Endothelial cell of hepatic sinusoid (primary cell): Measurements from ENCODE around the gene SNAPIN.
"Not testable (repeated sequence)": the region's sequence is repeated elsewhere in the genome, so short reads cannot be mapped to it uniquely, and the experiment has no call there.

ENCODE experiments used
- in situ Hi-C: cut with HindIII; loops from 2 replicates; pipeline ENCODE4 v1.10.0; 2017; ENCODE audit warnings: low sequenced_read_pairs

The SNAPIN gene

DNA sequence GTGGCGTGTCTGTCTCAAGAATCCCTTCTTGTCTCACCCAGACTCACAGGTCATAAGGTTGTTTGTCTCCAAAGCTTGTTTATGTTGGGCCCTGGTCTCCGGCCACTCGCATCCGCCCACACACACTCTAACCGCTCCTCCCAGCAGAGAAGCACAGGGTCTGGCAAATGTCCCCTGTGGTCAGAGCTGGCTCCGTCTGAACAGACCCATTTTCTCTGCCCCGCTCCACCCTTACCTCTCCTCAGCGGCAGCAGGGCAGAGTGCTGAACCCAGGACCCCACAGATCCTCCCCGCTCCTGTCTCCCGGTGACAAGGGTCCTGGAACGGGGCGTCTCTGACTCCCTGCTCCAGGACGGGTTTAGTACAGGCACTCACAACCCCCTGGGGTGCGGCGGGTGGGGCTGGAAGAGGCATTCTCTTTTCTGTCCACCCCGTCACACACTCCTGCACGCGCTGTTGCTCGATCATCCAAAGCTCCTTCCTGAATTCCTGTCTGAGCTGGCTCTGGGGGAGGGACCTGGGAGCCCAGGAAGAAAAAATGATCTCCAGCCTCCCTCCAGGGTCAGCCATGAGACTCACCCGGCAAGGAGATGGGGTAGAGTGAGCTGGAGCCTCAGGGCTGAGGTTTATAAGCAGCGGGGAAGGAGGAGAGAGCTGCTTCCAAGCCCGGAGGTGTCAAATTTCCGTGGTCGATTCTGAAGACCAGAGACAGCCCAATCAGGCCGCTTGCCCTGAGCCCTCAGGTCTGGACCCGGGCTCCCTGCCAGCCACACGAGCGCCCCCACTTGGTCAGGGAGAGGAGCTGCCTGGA, 31.4 kb upstream of the SNAPIN start, which contains the start of gene S100A13:
TSS of gene S100A13 (minus strand) at position 602 of the 811 bp plus-strand sequence. CDS start 1,033 bp downstream, outside the sequence.
- in situ Hi-C loops, result no loop called here

DNA sequence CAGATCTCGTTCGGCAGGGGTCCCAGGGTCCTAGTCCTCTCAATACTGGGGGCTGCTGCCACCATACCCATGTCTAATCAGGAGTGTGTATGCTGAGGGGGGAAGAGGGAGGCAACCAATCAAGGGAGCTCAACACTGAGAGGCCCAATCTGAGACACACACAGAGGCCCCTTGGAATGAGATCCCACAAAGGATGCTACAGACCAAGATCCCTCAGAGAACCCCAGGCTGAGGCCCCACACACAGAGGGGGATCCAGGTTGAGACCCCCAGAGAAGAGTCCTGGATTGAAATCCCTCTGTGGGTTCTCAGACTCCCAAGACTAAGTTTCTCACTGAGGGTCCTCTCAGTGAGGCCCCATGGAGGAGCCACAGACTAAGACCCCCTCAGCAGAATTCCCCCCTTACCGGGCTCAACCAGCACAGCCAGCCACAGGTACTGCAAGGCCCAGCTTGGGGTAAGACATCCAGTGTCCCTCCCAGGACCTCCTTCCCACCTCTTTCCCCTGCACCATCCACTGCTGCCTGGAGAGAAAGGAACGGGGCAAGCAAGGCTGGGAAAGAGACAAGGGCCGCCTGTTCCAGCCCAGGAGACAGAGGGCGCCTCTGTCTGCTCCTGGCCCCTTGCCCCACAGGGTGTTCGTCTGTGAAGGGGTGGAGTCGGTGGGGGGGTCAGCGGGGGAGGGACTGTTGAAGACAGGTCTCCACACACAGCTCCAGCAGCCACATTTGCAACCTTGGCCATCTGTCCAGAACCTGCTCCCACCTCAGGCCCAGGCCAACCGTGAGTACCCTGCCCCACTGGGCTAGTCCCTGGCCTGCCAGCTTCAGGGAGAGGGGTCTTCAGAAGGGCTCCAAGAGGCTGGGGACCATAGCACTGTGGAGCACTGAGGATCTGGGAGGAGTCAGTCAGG, 30.5 kb upstream of the SNAPIN start, which contains the start of gene S100A1:
TSS of gene S100A1 (plus strand) at position 720 of the 912 bp plus-strand sequence. CDS start 2,088 bp downstream, outside the sequence.
- in situ Hi-C loops, result no loop called here

DNA sequence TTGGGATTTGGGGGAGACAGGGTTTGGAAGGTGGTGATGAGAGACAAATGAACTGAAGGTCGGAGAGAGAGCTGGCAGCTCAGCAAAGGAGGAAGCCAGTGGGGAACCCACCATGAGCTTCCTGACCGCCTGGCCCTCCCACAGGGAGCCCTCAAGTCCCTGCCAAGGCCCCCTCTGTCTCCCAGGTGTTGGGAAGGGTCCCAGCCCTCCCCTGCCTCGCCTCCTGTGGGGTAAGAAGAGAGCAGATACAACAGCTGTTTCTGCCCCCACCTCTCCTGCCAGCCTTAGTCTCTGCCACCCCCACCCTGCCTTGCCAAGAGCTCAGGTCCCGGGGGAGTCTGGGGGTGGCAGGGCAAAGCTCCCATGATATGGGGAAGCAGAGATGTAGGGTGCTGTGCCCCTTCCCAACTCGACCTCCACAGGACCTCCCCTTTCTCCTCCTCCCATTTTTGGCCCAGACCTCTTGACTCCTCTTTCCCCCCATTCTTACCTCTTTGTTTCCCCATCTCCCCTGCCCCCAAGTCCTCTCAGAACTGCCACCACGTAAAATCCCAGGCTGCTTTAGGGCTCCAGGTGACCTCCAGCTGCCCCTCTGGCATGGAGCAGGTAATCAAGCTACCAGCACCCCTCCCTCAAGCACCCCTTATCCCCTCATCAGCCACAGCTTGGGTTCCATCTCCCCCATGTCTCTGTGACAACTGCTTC, 29.7 kb upstream of the SNAPIN start:
- in situ Hi-C loops, result no loop called here

DNA sequence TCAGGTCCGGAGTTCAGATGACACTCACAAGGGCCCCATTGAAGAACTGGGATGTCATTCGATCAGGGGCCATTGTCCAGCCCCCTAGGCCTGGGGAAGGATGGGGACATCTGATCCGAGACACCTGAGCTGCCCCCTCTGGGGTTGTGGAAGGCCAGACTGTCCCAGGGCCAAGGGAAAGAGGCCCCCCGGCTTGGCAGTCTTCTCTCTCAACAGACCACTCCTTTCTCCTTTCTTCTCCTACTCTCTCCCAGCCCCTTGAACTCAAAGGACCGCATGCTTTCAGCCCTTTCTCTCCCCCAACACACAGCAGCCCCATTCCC, 29.2 kb upstream of the SNAPIN start:
- in situ Hi-C loops, result no loop called here

DNA sequence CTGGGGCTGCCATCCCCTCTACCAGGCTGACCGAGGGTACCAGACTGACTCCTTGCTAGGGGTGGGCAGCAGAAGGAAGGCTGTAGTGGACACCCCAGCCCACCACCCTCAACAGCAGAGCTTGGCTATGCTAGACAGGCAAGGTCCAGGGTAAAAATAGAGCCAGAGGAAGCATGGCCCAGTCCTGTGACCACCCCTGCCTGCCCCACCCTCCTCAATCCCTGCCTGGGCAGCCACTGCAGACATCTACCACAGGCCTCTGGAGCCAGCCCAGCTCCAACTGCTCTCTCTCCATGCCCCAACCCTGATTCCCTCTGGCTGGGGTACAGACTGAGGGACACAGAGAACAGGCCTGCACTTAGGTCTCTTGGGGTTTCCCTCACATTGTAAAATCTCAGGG, 28.5 kb upstream of the SNAPIN start:
- in situ Hi-C loops, result no loop called here

DNA sequence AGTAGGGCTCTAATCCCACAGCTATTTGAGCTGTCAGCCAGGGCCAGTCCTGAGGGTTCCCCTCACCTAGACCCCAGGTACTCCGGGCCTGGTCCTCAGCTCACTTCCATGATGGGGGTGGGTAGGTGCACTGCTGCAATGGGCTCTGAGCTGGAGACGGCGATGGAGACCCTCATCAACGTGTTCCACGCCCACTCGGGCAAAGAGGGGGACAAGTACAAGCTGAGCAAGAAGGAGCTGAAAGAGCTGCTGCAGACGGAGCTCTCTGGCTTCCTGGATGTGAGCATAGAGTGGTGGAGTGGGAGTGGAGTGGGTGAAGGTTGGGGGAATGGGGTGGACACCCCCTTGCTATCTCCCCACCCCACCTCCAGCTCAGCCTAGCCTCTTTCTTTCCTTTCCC, 28.1 kb upstream of the SNAPIN start:
- in situ Hi-C loops, result no loop called here

DNA sequence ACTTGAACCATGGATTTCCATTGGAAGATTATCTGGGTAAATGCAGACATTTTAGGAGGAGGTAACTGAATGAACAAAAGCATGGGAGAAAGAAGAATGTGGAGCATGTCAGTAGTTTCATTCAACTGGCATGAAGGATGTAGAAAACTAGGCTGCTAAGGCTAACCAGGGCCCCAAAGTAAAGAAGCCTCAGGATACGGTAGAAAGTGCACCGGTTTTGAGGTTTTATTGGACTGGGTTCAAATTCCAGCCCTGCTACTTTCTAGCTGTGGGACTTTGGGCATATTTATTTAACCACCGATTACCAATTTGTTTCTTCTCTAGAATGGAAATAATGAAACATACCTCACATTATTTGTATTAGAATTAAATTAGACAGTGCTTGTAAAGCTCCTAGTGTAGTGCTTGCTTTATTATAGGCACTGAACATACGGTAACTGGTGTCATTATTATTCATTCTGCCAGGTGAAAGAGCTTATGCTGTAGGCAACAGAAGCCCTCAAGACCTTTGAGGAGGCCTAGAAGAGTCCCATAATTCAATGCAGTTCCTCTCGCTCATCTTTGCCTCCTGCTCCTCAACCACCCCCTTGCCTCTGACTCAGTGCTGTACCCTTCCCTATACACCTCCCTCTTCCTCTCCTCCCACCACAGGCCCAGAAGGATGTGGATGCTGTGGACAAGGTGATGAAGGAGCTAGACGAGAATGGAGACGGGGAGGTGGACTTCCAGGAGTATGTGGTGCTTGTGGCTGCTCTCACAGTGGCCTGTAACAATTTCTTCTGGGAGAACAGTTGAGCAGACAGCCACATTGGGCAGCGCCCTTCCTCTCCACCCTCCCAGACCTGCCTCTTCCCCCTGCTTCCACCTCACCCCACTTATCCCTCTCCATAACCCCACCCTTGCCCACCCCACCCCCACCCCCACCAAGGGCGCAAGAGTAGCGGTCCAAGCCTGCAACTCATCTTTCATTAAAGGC, 27.2 kb upstream of the SNAPIN start:
- in situ Hi-C loops, result no loop called here

DNA sequence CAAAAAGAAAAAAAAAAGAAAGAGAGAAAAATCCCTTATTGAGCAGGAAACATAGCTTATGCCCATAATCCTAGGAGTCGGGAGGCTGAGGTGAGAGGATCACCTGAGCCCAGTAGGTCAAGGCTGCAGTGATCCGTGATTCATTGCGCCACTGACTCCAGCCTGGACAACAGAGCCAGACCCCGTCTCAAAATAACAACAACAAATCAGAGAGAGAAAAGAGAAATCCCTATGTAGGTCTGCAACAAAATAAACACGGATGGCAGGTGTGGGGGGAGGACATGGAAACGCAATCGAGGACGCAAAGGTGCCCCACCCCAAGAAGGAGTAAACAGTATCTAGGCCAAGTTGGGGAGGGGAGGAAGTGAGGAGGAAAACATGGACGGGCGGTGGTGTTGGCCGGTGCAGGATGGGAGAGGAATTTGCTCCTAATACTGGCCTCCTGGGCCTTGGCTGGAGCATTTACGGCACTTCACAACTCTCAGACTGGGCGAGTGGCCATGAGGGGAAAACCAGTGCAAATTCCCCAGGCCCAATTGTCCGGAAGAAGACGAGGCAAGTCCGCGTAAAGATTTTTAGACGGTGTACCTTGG, 25.2 kb upstream of the SNAPIN start:
- in situ Hi-C loops, result no loop called here

DNA sequence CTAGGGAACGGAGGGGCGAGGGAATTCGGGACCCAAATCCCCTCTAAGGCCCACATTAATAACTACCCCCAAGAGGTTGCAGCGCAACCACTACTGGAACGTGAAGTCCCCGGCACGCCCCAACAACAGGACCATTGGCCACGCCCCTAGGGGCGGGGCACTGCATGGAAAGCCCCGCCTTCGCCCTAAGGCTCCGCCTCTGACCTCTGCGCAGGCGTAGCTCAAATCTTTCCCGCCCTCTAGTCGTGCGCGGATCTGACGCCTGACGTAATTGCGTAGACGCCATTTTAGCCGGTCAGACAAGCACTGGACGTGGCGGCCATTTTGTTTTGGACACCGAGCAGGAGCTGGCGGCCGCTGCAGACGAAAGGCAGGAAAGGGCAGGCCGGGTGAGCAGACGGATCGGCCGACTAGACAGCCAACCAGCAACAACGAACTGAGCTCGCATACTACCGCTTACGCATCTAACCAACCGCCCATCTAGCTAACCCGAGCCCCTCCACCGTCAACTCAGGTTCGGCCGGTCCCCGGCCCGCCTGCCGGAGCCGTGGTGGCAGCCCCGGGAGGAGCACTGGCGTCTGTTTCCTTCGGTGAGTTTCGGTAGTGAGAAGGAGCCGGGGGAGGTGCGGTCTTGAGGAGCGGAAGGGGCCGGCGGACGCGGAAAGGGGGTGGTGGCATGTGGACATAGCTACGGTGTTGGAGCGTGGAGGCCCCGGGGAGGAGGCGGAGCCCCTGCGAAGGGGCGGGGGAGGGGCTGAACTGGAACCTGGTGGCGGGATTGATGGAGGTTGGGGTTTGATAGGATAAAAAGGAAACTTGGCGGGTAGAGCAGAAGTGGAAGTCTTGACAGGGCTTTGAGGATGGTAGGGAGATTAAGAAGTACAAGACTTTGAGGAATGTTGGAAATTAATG, 24.5 kb upstream of the SNAPIN start, which contains the start of gene CHTOP:
TSS of gene CHTOP (plus strand) at position 313 of the 912 bp plus-strand sequence. CDS start 2,523 bp downstream, outside the sequence.
- in situ Hi-C loops, result no loop called here

DNA sequence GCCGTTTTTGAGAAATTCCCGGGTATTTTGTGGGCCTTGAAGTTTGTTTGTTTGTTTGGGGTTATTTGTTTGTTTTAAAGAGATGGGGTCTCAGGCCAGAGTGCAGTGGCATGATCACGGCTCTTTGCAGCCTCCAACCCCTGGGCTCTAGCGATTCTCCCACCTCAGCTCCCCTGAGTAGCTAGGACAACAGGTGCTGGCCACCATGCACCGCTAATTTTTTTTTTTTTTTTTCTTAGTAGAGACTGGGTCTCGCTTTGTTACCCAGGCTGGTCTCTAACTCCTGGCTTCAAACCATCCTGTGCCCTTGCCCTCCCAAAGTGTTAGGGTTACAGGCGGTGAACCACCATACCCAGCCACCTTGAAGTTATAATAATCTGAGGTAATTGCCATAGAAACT, 22.6 kb upstream of the SNAPIN start:
- in situ Hi-C loops, result loop anchor here (5.0 kb wide), 1 partner anchor 74 kb away; no protein-coding TSS in a partner anchor

DNA sequence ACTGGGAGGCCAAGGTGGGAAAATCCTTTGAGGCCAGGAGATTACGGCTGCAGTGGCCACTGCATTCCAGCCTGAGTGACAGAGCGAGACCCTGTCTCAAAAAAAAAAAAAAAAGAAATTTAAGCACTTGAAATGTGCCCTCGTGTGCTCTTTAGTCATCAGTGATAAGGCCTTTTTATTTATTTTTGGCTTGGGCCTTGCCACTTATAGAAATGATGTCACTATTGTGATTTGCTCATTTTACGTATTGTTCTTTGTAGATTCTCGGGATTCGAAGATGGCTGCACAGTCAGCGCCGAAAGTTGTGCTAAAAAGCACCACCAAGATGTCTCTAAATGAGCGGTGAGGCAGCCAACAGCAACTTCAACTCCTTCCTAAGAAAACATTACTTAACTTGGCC, 22.2 kb upstream of the SNAPIN start:
- in situ Hi-C loops, result loop anchor here (5.0 kb wide), 1 partner anchor 74 kb away; no protein-coding TSS in a partner anchor

DNA sequence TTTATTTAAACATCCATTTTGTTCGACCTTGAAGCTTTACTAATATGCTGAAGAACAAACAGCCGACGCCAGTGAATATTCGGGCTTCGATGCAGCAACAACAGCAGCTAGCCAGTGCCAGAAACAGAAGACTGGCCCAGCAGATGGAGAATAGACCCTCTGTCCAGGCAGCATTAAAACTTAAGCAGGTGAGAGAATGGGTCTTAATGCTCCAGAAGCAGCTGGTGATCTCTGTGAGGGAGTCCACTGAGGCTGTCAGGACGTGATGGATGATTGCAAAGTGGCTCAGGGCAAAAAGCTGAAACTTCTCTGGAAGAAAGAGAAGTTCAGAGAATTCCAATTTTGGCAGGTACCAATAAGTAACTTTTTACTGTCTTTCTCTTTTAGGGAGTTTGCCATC, 20.2 kb upstream of the SNAPIN start:
- in situ Hi-C loops, result loop anchor here (5.0 kb wide), 1 partner anchor 76 kb away; no protein-coding TSS in a partner anchor

DNA sequence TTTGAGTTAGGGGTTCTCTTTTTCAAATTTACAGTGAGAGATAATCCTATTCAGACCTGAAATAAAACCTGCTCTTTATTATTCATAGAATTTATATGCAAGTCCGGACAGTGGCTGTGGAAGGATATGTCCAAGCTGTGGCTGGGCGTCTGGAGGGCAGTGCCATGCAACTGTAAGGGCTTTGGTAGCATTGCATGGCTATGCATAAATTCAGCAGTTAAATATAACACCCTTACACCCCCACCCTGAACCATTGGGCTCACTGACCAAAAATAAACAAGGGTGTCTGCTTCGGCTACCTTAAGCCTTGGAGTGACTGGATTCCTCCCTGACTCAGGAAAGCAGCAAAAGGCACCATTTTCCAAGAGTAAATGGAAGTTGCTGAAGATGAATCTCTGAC, 19.2 kb upstream of the SNAPIN start:
- in situ Hi-C loops, result loop anchor here (5.0 kb wide), 1 partner anchor 77 kb away; no protein-coding TSS in a partner anchor

DNA sequence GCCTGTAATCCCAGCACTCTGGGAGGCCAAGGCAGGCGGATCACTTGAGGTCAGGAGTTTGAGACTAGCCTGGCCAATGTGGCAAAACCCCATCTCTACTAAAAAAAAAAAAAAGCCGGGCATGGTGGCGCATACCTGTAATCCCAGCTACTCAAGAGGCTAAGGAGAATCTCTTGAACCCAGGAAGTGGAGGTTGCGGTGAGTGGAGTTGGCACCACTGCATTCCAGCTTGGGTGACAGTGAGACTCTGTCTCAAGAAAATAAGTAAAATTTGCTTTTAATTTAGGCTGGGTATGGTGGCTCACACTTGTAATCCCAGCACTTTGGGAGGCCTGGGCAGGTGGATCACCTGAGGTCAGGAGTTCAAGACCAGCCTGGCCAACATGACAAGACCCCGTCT, 18.3 kb upstream of the SNAPIN start:
- in situ Hi-C loops, result not testable (repeated sequence)

DNA sequence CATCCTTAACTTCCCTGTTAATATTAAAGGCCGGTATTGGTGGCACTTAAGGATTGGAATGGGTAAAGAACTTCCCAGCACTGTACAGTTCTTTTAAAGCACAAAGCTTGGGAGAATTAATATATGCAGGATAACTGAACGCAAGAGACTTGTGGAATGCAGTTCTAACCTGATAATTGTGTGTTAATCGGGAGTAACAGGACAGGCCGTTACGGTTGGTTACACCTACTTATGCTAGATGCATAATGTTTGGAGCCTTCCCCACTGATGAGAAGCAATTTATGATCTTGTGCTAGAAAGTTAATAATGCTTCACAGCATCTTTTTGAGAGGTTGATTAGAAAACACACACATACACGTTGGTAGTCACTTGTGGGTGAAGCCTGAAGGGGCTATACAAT, 17.6 kb upstream of the SNAPIN start:
- in situ Hi-C loops, result no loop called here

DNA sequence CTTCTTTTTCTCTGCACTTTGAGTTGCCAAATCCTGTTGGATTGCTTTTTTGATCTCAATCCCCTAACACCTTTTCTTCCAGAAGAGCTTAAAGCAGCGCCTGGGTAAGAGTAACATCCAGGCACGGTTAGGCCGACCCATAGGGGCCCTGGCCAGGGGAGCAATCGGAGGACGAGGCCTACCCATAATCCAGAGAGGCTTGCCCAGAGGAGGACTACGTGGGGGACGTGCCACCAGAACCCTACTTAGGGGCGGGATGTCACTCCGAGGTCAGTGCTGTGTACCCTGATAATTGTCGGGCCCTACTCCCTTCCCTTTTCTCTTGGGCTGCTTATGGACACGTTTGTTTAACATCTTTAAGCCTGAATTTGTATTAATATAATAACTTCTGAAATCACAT, 16.3 kb upstream of the SNAPIN start:
- in situ Hi-C loops, result no loop called here

DNA sequence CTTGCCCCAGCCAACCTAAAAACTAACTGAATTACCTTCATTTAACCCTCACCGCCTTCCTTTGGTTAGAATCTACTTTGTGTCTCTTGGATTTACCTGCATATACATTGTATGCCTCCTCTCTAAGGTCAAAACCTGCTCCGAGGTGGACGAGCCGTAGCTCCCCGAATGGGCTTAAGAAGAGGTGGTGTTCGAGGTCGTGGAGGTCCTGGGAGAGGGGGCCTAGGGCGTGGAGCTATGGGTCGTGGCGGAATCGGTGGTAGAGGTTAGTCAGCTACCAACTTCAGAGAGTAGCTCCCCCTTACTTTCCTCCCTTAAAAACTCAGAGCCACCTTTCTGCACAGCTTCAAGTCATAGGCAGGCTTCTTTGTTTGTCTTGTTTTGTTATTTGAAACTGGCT, 15.4 kb upstream of the SNAPIN start:
- in situ Hi-C loops, result no loop called here

DNA sequence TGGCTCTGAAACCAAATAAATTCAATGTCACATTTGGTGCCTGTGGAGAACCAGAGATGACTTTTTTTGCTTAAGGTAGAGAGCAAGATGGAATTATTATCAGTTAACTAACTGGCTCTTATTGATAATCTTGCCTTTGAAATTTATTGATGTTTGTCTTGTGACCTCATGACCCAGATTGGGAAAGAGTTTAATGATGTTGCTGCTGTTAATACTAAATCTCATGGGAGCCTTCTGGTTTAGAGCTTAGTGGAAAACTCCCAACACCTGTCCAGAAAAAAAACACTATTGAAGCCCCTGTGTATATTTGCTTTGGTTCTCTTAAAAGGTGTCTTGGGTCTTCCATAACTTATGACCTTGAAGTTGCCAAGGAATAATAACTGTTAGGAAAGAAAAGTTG, 14.7 kb upstream of the SNAPIN start:
- in situ Hi-C loops, result no loop called here
